Peyer's patch (tissue), 4 donors: ENCODE results near the gene PCBP2.

Source experiments
- POLR2A ChIP-seq, 2 donors: fragments of 450-650 bp; IDR thresholded peaks; one replicate each; pipeline ENCODE4 v1.5.1; 2017; ENCODE audit warnings: antibody characterized with exemption in 2 of 2, mild to moderate bottlenecking in 2 of 2, moderate library complexity in 2 of 2
- TF ChIP-seq, protein P1 (sequence below), 6 experiments: fragments of 450-650 bp in 4 of 6; fragments of 200-600 bp in 2 of 6; sonication (generic) in 1 of 6; IDR thresholded peaks; one replicate each; pipeline ENCODE4 v1.5.1; 2017 to 2019; ENCODE audit warnings: antibody characterized with exemption in 6 of 6, mild to moderate bottlenecking in 3 of 6, moderate library complexity in 1 of 6

DNA sequence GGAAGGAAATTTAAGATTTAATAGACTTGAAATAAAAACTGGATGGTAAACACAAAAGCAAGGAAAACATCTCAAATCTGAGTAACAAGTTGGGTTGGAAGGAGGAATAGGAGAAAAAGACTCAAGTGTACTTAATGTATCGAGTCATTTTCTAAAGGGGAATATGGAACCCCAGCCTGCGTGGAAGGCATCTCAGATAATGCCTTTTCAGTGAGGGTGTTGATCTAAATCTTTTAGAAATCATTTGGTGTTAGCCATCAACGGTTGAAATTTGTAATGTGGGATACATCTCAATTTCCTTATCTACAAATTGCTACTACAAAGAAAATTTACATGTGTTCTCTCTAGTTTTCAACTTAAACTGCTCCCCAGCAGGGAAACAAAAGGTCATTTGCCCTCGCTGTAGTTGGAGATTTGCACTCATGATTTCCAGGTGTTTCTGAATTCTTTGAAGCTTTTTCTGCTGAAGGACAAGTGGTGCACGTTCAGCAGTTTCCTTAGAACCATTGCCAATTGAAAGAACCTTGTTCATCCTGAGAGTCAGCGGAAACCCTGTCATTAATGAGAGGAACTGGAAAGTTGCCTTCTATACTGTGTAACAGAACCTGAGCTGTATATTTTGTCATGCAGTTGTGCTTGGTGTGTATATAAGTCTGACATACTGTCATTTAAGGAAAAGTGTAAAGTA, 2.2 kb downstream of the PCBP2 start:
- TF ChIP-seq, protein P1, sequence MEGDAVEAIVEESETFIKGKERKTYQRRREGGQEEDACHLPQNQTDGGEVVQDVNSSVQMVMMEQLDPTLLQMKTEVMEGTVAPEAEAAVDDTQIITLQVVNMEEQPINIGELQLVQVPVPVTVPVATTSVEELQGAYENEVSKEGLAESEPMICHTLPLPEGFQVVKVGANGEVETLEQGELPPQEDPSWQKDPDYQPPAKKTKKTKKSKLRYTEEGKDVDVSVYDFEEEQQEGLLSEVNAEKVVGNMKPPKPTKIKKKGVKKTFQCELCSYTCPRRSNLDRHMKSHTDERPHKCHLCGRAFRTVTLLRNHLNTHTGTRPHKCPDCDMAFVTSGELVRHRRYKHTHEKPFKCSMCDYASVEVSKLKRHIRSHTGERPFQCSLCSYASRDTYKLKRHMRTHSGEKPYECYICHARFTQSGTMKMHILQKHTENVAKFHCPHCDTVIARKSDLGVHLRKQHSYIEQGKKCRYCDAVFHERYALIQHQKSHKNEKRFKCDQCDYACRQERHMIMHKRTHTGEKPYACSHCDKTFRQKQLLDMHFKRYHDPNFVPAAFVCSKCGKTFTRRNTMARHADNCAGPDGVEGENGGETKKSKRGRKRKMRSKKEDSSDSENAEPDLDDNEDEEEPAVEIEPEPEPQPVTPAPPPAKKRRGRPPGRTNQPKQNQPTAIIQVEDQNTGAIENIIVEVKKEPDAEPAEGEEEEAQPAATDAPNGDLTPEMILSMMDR (IDR thresholded peaks at IDR 0.05), result no peak
- TF ChIP-seq POLR2A (IDR thresholded peaks at IDR 0.05), result no peak
